HG02870 (cell line): ENCODE measurements around the gene NLRP10.
"Not testable (repeated sequence)": the region's sequence is repeated elsewhere in the genome, so short reads cannot be mapped to it uniquely, and the experiment has no call there.

Source experiments
- ATAC-seq: cut with Tn5 transposase; IDR thresholded peaks from one replicate; pipeline ENCODE4 v1.9.1; 2021; ENCODE audit warnings: mild to moderate bottlenecking, moderate library complexity; ENCODE audit not compliant: unreplicated experiment

NLRP10 gene, protein sequence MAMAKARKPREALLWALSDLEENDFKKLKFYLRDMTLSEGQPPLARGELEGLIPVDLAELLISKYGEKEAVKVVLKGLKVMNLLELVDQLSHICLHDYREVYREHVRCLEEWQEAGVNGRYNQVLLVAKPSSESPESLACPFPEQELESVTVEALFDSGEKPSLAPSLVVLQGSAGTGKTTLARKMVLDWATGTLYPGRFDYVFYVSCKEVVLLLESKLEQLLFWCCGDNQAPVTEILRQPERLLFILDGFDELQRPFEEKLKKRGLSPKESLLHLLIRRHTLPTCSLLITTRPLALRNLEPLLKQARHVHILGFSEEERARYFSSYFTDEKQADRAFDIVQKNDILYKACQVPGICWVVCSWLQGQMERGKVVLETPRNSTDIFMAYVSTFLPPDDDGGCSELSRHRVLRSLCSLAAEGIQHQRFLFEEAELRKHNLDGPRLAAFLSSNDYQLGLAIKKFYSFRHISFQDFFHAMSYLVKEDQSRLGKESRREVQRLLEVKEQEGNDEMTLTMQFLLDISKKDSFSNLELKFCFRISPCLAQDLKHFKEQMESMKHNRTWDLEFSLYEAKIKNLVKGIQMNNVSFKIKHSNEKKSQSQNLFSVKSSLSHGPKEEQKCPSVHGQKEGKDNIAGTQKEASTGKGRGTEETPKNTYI

DNA sequence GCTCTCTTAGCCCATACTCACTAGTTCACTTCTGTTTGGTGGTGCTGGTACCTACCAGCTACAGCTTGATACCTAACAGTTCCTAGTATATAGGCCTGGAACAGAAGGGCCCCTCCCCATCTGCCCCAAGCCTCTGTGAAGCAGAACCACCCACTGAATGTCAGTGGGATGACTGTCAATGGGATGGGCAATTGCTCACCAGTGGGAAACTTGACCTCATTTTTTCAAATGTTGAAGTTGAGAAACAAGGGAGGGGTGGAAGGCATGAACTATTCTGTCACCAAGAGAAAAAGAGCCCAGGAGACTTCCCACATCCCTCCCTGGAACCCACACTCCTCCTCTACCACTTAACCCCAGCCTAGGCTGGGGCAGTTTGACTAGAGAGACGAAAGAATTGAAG, at the start of gene NLRP10:
NLRP10 (minus strand) TSS at position 62 of the 400 bp plus-strand sequence. CDS start 1,952 bp downstream, outside the sequence.
- ATAC-seq = no peak

DNA sequence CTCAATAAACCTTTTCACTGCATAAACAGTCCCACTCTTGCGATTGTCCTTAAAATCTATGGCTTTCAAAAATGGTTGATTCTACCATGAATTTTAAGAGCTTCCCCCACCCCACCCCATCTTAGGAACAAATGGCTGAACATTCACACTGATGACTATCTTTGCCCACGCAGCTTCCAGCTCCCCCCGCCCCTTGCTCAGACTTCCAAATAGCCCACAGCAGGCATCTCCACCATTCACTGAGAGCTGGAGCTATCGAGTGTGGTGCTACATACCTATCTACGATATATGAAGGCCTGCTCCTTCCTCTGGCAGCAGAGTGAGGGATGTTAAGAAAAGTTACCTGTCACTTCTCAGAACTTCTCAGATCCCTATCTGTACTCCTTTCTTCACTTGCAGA, 48.6 kb upstream of the NLRP10 start:
- ATAC-seq = no peak

DNA sequence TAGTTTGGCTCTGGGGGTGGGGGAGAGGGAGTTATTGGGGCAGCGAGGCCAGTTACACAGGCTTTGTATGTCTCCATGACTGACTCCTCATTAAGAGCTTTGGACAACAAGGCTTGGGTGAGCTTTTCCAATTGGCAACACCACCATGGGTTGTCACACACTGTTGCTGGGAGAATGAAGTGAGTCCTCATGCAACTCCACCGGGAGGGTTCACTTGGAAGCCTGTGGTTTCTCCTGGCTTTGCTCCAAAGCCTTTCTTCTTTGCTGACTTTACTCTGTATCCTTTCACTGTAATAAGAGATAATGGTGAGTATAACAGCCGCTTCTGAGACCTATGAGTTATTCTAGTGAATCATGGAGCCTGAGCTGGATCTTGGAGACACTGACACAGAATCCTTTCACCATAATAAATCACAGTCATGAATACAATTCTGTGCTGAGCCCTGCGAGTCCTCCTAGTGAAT, 46.8 kb upstream of the NLRP10 start:
- ATAC-seq = no peak

DNA sequence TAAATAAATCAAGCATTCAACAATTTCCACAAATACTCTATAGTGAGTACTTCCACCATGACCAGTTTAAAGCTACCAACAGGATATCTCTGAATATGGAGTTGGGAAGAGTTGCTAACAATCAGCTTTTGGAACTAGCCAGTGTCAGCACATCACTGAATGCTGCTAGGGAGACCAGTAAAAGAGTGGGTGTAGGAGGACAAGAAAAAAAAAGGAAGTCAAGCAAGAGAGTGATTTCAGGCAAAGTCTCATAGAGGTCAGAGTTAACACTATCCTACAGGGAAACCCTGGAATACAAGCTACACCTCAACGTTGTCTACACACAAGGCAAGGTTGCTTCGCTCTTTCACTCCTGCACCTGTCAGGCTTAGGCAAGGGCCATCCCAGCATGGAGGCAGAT, 46.1 kb upstream of the NLRP10 start:
- no peak for ATAC-seq

DNA sequence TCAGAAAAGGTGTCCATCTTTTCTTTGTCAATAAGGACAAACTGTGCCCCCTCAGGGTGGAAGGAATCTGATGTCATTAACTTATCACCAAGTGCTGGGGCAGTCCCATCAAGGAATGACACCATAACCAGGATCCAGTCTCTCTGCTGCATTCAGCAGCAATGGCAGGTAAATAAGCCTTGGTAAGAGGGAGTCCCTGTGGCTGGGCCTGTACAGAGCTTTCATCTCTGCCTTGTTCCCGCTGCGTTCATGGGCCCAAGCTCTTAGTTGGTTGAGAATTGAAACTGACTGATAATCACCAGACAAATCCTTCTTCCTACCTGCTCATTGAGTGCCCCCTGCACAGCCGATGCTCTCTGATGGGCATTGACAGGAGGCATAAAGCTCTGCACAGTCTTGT, 44.6 kb upstream of the NLRP10 start:
- ATAC-seq = no peak

DNA sequence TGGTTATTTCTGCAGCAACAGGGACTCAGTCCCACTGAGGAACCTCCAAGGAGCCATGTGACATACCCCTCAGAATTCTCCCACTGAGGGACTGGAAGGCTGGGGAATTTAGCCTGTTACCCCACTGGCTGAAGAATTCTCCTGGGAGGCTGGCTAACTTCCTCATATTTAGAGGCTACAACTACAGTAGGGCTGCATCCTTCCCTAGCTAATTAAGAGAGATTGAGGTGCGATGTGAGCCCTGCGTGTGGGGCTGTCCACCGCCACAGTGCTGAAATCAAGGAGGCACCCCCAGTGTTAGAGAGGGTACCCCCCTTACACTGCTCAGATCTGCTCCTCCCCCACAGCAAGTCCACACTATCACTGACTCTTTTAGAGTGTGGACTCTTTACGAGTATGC, 43.0 kb upstream of the NLRP10 start:
- ATAC-seq = no peak

DNA sequence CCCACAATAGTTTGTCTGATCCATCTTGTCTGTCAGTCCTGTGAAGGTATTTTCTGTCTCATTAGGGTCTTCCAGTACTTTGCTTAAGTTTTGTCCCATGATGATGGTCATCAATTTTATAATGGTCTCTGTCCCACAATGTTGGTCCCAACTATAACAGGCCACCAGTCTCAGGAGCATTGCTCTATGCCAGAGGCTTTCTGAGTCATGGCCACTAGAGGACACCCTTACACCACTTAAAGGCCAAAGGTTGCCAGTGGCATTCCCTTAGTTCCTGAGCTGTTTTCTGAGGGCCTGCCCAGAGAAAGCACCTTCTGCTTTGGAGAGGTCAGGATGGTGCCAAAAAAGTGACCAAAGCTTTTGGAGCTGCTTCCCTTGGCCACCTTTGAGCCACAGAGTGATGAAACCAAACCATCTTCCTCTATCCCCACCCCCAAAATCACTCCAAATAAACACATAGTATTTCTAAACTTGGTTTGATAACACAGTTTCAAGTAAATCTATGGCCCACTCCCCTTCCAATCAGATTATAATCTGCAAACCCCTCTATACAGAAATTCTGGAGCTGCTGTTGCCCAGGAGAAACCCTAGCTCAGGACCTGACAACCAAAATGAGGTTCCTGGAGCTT, 41.2 kb upstream of the NLRP10 start:
- ATAC-seq = peak; percentile 77

DNA sequence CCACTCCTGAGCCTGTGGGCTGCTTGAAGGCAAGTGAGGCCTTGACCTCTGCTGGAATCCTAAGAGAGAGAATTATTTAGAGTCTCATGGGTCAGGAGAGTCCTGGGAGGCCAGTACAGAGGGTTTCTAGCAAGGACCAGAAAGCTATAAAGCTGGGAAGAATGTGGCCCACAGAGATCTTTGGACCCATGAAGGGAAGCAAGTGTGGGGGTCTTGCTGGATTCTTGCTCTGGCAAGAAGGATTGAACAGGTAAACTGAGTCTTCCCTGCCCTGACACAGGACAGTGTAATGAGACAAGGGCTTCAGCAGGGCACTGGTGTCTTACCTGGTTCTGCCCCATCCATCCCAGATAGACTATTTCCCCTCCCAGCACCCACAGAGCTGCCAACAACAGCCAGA, 40.3 kb upstream of the NLRP10 start:
- ATAC-seq = no peak

DNA sequence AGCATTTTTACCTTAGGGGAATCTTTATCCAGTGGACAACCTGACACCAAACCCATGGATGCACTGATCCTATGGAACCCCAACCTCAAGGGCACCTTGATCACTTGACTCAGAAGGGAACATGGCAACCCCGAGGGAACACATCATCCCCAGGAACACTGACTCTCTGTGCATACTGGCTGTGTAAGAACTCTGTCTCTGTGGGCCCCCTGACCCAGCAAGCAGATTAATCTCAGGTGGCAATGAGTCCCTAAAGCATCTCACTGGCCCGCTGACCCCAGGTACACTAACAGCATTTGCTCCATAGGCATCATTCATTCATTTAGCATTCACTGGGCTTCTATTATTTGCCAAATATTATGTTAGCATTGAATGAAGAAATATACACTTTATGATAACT, 38.8 kb upstream of the NLRP10 start:
- ATAC-seq = no peak

DNA sequence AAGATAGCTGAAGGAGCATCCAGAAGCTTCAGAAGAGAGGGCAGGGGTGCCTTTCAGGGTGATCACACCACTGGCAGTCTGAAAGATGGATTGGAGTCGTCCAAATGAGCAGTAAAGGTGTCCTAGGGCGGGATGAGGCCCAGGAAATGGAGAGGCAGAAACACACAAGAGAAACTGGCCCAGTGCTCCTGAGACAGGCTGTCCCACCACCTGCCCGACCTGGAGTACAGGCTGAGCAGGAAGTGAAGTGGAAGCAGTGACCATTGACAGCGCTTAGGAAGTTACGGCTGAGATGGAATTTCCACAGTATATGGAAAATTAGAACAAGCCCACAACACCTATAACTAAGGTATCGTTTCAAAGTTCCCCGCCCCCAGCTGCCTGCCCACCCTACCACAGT, 37.9 kb upstream of the NLRP10 start:
- no peak for ATAC-seq

DNA sequence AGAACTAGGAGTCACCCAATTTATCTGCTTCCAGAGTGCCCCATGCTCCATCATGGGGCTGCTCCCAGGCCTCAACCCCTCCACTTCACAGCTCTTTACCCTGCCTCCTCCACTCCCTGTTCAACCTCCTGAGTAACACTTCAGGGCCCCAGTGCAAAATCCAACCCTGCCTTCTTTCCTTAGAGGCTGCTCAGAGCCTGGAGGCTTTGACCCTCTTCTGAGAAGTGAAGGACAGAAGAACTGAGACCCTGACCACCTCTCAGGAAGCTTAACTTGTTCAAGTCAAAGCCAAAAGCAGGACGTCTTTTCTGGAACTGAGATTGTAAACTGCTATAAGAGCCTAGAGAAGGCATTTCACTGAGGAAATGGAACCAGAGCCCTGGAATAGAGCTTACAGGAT, 37.4 kb upstream of the NLRP10 start:
- ATAC-seq = no peak

DNA sequence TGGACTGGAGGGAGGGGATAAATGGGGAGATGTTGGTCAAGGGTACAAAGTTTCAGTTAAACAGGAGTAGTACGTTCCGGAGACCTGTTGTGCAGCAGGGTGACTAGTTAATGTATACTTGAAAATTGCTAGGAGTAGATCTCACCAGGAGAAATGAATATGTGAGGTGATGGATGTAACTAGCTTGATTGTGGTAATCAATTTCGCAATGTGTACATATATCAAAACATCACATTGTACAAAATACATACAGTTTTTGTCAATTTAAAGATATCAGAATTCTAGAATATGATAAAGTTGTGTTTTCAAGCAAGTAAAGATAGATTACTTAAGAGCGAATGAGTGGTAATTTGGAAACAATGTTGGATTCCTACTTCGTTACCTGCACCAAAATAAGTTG, 35.1 kb upstream of the NLRP10 start:
- ATAC-seq = no peak

DNA sequence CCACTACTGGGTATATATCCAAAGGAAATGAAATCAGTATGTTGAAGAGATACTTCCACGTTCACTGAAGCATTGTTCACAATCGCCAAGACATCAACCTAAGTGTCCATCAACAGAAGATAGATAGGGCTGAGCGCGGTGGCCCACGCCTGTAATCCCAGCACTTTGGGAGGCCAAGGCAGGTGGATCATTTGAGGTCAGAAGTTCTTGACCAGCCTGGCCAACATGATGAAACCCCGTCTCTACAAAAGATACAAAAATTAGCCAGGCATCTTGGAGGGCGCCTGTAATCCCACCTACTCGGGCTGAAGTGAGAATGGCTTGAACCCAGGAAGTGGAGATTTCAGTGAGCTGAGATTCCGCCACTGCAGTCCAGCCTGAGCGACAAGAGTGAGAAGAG, 34.5 kb upstream of the NLRP10 start:
- ATAC-seq = no peak

DNA sequence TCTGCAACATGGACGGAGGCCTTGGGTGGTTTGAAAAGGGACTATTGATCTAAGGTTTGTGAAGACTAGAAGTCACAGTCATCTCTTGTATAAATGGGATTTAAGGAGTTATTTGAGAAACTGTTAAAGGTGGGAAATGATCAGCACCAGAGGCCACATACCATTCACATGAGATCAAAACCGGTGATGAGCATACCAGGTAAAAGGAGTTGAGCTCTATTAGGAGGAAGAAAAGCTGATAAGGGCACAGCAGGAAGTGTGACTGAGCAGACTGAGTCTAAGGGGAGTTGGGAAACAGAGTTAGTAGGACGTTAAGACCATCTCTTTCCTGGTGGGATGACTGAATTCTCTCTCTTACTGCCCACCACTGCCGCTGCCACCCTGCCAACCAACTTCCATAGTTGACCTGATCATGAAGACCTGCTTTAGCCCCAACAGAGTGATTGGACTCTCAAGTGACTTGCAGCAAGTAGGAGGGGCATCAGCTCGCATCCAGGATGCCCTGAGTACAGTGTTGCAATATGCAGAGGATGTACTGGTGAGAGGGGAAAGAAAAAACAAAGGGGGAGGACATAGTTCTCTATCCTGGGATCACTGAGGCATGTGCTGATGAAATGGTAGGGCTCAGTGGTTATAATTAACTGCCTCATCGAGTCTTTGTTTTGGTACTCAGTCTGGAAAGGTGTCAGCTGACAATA, 29.5 kb upstream of the NLRP10 start:
- ATAC-seq = no peak

DNA sequence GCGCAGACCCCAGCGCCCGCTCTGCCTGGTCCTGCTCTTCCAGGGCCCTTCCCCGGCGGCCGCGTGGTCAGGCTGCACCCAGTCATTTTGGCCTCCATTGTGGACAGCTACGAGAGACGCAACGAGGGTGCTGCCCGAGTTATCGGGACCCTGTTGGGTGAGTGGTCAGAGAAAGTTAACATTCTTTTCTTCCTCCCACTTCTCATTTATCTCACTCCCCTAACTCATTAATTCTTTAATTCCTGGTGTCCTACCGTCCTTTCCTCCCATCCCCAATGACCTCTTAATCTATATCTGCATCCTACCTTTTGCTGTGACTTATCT, 22.3 kb upstream of the NLRP10 start:
- not testable (repeated sequence) for ATAC-seq

DNA sequence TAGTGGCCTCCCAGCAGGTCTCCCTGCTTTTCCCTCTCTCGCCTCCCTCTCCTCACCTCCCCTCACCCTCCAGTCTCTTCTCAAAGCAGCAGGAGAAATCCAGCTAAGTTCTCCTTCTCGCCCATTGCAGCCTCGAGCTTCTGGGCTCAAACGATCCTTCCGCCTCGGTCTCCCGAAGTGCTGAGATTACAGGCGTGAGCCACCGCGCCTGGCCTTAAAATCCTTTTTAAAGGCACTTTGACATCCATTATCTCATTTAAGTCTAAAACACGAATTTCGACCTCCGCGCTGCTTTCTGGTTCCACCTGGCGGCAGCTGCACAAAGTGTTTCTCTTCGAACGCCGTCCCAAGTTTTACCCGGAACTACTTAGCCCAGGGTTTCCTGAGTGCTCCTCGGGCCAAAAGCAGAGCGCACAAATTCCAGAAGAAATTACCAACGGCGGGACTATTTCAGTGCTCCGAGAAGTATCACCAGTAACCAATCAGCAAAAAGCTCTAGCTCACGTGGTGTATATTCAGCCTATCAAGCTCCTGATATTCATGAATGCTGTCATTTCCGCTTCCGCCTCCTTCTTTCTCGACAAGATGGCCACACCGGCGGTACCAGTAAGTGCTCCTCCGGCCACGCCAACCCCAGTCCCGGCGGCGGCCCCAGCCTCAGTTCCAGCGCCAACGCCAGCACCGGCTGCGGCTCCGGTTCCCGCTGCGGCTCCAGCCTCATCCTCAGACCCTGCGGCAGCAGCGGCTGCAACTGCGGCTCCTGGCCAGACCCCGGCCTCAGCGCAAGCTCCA, 21.7 kb upstream of the NLRP10 start, which contains the start of gene EIF3F:
EIF3F (plus strand) TSS at position 570 of the 792 bp plus-strand sequence; CDS start at position 586, 16 bp downstream.
- ATAC-seq = peak; percentile 97

DNA sequence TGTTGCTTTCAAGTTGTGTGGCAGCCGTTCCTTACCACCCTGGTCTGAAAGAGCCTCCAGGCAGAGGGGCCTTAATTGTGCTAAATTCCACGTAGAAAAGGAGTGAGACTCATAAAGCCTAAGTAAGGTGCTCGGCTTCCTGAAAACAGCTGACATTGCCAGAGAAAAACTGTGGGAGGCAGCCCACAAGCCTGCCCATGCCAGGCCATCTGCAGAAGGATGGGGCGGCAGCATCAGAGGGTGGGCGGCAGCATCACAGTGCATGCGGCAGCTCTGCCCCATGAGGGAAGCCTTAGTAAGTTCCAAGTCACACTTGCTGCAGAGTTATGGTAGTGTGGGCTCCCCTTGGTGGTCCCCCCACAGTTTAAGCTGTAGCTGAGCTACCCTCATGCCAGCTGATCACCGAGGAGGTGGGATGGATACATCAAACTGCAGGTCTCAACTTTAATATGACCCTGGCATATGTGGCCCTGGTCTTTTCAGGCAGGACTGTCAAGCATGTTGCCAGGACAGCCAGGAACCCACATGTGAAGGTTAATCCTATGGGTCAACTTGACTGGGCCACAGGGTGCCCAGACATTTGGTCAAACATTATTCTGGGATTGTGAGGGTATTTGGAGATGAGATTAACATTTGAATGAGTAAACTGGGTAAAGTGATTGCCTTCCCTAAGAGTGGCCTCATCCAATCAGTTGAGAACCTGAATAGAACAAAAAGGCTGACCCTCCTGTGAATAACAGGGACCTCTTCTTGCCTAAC, 18.8 kb upstream of the NLRP10 start:
- ATAC-seq = no peak

DNA sequence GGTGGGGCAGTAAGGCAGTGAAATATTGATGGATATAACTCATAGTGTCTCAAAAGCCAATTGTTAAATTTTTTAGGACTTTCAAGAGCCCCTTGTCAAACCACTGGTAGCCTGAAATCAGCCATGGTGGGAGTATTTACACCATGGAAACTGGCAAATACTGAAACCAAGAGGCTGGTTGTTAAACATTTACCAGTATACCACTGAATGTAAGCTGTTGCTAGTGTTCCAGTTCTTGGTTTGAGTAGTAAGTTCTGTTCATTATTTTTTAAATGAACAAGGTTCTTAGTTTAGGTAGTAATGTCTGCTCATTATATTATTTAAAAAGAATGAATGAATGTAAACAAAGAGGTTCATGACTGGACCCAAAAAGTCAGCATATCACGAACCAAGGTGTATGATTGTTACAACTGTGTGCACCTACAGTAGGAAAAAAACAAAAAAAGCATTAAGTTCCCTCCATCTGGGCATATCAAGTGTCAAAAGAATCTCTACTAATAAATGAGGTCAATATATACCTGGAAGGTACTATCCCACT, 17.4 kb upstream of the NLRP10 start:
- ATAC-seq = no peak

DNA sequence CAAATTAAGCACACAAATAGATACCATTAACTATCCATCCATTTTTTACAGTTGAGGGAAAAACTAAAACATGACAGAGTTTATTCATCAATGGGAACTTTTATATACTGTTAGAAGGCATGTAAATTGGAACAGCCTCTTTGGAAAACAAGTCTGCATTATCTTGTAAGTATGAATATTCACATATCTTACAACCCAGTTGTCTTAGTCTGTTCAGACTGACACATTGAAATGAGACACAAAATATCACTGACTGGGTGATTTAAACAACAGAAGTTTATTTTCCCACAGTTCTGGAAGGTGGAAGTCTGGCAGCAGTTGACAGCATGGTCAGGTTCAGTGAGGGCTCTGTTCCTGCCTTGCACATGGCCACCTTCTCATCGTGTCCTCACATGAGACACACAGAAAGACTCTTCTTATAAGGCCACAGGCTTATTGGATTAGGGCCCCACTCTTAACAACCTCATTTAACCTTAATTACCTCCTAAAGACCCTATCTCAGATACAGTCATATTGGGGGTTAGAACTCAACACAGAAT, 16.4 kb upstream of the NLRP10 start:
- no peak for ATAC-seq
